IPS DF 4.7 (cell line): ENCODE data around the gene IQSEC1.

ENCODE experiments used
- DNase-seq: peaks from one replicate; pipeline ENCODE4 v3.0.0-alpha.2; 2013; ENCODE audit warnings: low spot score; ENCODE audit errors: extremely low read depth

Gene IQSEC1

GRCh38 chr3:13073326-13074005 is at the start of gene IQSEC1:
IQSEC1 (minus strand) TSS chr3:13073429; CDS start chr3:13073014, 415 bp downstream.
- no peak for DNase-seq

- DNase-seq = no peak
Observed at GRCh38 chr3:13122081-13123012, 49.1 kb upstream of the IQSEC1 start.

- no peak for DNase-seq
Observed at GRCh38 chr3:13121553-13122001, 48.3 kb upstream of the IQSEC1 start.

- no peak for DNase-seq
Observed at GRCh38 chr3:13120928-13121552, 47.8 kb upstream of the IQSEC1 start.

DNA sequence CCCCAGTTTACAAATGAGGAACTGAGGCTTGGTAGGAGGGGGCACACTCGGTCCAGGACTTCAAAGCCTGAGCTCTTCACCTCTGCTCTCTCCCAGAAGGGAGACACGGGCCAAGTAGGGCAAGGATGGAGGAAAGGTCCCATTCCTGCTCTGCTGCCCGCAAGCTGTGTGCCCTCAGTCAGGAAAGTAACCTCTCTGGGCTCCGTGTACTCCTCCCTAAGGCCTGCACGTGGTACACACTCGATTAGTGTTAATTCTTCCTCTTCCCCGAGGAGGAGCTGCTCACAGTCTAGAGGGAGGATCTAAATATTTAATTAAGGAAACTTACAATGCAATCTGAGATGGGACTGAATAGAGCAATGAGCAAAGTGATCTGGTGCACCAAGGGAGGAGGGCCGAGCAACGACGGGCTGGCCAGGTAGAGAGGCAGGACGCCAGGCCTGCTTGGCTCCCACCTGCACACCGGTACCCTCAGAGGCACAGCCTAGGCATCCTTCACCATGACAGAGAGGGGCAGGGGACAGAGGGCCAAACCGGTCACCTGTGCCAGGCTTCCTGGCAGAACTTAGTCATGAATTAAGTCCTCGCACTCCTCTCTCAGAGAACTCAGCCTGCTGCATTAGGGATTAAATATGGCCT is 47.2 kb upstream of the IQSEC1 start:
- no peak for DNase-seq

- no peak for DNase-seq
Observed at GRCh38 chr3:13119471-13120220, 46.4 kb upstream of the IQSEC1 start.

DNA sequence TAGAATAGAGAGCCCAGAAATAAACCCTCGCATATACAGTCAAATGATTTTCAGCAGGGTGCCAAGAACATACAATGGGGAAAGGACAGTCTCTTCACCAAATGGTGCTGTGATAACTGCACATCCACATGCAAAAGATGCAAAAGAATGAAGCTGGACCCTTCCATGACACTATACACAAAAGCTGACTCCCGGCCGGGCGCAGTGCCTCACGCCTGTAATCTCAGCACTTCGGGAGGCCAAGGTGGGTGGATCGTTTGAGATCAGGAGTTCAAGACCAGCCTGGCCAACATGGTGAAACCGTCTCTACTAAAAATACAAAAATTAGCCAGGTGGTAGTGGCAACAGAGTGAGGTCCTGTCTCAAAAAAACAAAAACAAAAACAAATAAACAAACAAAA is 43.2 kb upstream of the IQSEC1 start:
- DNase-seq = no peak

DNA sequence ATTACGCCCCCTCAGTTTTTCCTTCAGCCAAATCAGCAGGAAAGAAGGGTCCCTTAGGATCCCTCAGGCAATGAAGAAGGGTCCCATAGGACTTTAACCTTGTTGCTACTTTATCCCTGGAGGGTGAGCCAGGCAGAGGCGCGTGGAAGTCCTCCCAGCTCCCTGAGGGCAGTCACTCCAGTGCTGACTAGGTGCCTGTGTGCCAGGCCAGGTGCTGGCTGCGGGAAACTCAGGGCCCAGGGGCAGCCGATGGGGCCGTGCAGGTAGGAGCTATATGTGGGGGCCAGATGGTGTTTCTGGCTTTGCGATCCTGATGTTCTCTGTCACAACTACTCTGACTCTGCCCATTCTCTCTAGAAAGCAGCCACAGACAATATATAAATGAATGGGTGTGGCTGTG is 42.8 kb upstream of the IQSEC1 start:
- no peak for DNase-seq

GRCh38 chr3:13115576-13115910 is 42.3 kb upstream of the IQSEC1 start:
- DNase-seq = no peak

- no peak for DNase-seq
Observed at GRCh38 chr3:13114811-13115575, 41.8 kb upstream of the IQSEC1 start.

- no peak for DNase-seq
Observed at GRCh38 chr3:13113346-13114330, 40.4 kb upstream of the IQSEC1 start.

GRCh38 chr3:13112521-13113345 is 39.5 kb upstream of the IQSEC1 start:
- DNase-seq = no peak

DNA sequence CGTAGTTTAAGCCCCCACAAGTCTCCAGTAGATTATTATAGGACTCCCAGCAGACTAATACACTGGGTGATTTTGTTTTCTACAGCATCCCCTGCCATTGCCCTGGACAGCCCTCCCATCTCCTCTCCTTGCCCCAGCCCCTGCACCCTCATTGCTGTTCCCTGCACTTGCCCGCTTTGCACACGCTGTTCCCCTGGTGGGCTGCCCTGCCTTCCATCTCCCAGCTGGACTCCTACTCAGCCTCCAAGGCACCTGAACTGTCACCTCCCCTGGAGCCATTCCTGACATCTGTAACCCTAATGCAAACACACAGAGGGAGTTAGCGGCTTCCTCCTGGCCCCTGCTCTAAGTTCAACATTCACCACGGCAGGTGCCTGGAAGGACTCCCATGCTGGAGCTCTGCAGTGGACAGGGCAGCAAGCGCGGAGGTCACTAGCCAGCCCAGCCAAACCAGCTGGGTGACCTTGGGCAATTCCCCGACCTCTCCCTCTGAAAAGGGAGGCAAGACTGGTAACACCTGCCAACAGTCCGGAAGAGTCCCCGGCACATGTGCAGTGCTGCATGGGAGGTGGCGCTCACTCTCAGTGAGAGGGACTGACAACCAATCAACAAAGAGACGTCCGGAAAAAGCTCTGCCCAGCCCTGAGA is 38.8 kb upstream of the IQSEC1 start:
- DNase-seq = no peak

DNA sequence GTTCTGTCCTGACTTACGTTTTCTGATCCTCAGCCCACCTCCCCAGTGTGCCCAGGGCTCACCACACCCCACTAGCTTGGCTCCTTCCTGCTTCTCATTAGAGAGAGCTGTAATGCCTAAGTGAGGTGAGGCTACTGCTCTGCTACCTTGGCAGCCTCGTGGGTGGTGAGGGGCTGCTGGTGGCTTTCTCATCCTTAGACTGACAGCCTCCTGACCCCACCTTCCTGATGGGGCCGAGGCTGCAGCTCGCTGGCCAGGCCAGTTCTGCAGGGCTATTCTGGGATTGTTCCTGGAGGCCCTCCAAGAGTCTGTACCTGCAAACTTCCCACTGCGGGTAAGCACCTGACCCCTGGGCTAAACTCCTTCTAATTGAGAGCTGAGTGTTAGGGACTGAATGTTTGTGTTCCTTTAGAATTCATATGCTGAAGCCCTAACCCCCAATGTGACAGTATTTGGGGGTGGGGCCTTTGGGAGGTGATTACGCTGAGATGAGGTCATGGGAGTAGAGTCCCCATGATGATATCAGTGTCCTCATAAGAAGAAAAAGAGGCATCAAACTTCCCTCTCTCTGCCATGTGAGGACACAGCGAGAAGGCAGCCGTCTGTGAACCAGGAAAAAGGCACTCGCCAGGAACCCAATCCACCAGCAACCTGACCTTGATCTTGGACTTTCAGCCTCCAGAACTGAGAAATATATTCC is 38.1 kb upstream of the IQSEC1 start:
- DNase-seq = no peak

DNA sequence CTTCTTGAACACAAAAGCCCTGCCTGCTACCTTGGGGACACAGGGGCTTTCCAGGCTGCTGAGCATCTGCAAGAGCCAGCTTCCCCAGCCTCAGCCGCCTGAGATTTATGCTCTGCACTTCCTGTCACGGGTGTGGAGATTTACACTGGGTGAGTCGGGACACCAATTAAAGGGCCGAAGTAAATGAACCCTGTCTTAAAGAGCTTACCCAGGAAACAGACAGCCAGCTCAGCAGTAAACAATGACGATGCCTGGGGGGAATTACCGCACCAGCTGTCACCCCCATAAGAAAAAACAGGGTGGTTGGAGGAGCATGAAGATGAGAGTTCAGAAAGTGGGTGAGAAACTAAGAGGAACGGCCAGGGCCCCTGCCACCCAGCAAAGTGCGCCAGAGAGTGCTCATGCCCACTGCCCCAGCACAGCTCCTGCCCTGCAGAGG is 37.5 kb upstream of the IQSEC1 start:
- DNase-seq = no peak

DNA sequence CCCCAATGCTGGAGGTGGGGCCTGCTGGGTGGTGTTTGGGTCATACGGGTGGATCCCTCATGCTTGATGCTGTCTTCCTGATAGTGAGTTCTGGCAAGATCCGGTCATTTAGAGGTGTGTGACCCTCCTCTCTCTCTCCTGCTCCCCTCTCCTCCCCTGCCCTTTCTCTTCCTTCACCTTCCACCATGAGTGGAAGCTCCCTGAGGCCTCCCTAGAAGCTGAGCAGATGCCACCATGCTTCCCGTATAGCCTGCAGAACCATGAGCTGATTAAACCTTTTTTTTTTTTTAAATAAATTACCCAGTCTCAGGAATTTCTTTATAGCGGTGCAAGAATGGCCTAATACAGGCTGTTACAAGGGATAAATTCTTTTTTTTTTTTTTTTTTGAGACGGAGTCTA is 36.3 kb upstream of the IQSEC1 start:
- DNase-seq = no peak

GRCh38 chr3:13108861-13109260 is 35.6 kb upstream of the IQSEC1 start:
- DNase-seq = no peak
